ENCODE data around the gene MEGF8. TPM values are rescaled to one million over a fixed set of nuclear protein-coding genes. Genes with fewer than 3 reads are reported as not detected.

MEGF8 gene
- total RNA-seq, 1 donor from 2014 or later = 8.4 TPM

GRCh38 chr19:42282819-42283187 lies 42.6 kb upstream of the MEGF8 start:
- intact Hi-C loops (cut with micrococcal nuclease) = loop anchor here (1.0 to 5.0 kb wide), 6 partner anchors 19 to 396 kb away; partner anchors contain the start of genes PAFAH1B3, POU2F2, PRR19 and ZNF526
- Mint-ChIP-seq H3K36me3 (ENCODE audit: low read depth) (peaks cover 12% of the 10 kb centered on the region), H3K4me3 (no peak overlapping the region), H3K27ac (no peak overlapping the region), H3K4me1 (peaks cover 43% of the 10 kb centered on the region), H3K9me3 (no peaks in the 10 kb centered on the region), H3K27me3 (no peaks in the 10 kb centered on the region)
- no peak for DNase-seq

GRCh38 chr19:42283188-42284065 lies 42.0 kb upstream of the MEGF8 start:
- peaks cover 39% of the 10 kb centered on the region for H3K4me1 Mint-ChIP-seq
- DNase-seq = peak; percentile 98
- intact Hi-C loops (cut with micrococcal nuclease) = loop anchor here (1.0 to 5.0 kb wide), 7 partner anchors 19 to 396 kb away; partner anchors contain the start of genes MEGF8, PAFAH1B3, POU2F2 and PRR19
- no peak overlapping the region for H3K4me3 Mint-ChIP-seq
- no peak overlapping the region for H3K27ac Mint-ChIP-seq
- H3K27me3 Mint-ChIP-seq = no peaks in the 10 kb centered on the region
- peaks cover 16% of the 10 kb centered on the region for H3K36me3 Mint-ChIP-seq (ENCODE audit: low read depth)
- H3K9me3 Mint-ChIP-seq = no peaks in the 10 kb centered on the region

- peaks cover 15% of the 10 kb centered on the region for H3K36me3 Mint-ChIP-seq (ENCODE audit: low read depth)
- H3K9me3 Mint-ChIP-seq = no peaks in the 10 kb centered on the region
- H3K27me3 Mint-ChIP-seq = no peaks in the 10 kb centered on the region
- H3K4me3 Mint-ChIP-seq = no peak overlapping the region
- intact Hi-C loops (cut with micrococcal nuclease) = loop anchor here (2.0 to 5.0 kb wide), 3 partner anchors 41 to 397 kb away; partner anchors contain the start of gene MEGF8
- peak; percentile 95 for DNase-seq
- H3K4me1 Mint-ChIP-seq = peaks cover 33% of the 10 kb centered on the region
- no peak overlapping the region for H3K27ac Mint-ChIP-seq
These were observed 41.4 kb upstream of the MEGF8 start for GRCh38 chr19:42284066-42284501.

- peak overlapping the region; percentile 95 for H3K27ac Mint-ChIP-seq
- no peaks in the 10 kb centered on the region for H3K9me3 Mint-ChIP-seq
- H3K36me3 Mint-ChIP-seq (ENCODE audit: low read depth) = peaks cover 16% of the 10 kb centered on the region
- peak; percentile 77 for DNase-seq
- peaks cover 26% of the 10 kb centered on the region for H3K4me1 Mint-ChIP-seq
- intact Hi-C loops (cut with micrococcal nuclease) = loop anchor here (2.0 to 5.0 kb wide), 3 partner anchors 40 to 397 kb away; partner anchors contain the start of gene MEGF8
- peak overlapping the region; percentile 95 for H3K4me3 Mint-ChIP-seq
- no peaks in the 10 kb centered on the region for H3K27me3 Mint-ChIP-seq
These were observed 40.7 kb upstream of the MEGF8 start for GRCh38 chr19:42284591-42285341.

GRCh38 chr19:42285541-42285941 lies 39.9 kb upstream of the MEGF8 start:
- Mint-ChIP-seq H3K4me1 (peaks cover 26% of the 10 kb centered on the region), H3K36me3 (ENCODE audit: low read depth) (peaks cover 18% of the 10 kb centered on the region), H3K27ac (peak overlapping the region; percentile 95), H3K4me3 (peak overlapping the region; percentile 95), H3K9me3 (no peaks in the 10 kb centered on the region), H3K27me3 (no peaks in the 10 kb centered on the region)
- peak; percentile 58 for DNase-seq
- intact Hi-C loops (cut with micrococcal nuclease) = loop anchor here (2.0 kb wide), 1 partner anchor 39 kb away; the partner anchor contains the start of gene MEGF8

- peak overlapping the region; percentile 80 for H3K27ac Mint-ChIP-seq
- H3K36me3 Mint-ChIP-seq (ENCODE audit: low read depth) = peaks cover 18% of the 10 kb centered on the region
- intact Hi-C loops (cut with micrococcal nuclease) = loop anchor here (2.0 kb wide), 1 partner anchor 39 kb away; the partner anchor contains the start of gene MEGF8
These were observed 39.5 kb upstream of the MEGF8 start for GRCh38 chr19:42285988-42286348.

GRCh38 chr19:42286349-42287016 lies 39.0 kb upstream of the MEGF8 start:
- peak overlapping the region; percentile 80 for H3K27ac Mint-ChIP-seq
- peak overlapping the region; percentile 95 for H3K4me3 Mint-ChIP-seq
- H3K9me3 Mint-ChIP-seq = no peaks in the 10 kb centered on the region
- peaks cover 24% of the 10 kb centered on the region for H3K4me1 Mint-ChIP-seq
- peak; percentile 56 for DNase-seq
- intact Hi-C loops (cut with micrococcal nuclease) = no loop called here
- peaks cover 22% of the 10 kb centered on the region for H3K36me3 Mint-ChIP-seq (ENCODE audit: low read depth)
- no peaks in the 10 kb centered on the region for H3K27me3 Mint-ChIP-seq

More at GRCh38 chr19:42285988-42286348, 39.5 kb upstream of the MEGF8 start:
- Mint-ChIP-seq H3K9me3 (no peaks in the 10 kb centered on the region), H3K4me1 (peaks cover 26% of the 10 kb centered on the region), H3K27me3 (no peaks in the 10 kb centered on the region), H3K4me3 (peak overlapping the region; percentile 95)
- DNase-seq = no peak

GRCh38 chr19:42287017-42287826 lies 38.2 kb upstream of the MEGF8 start:
- Mint-ChIP-seq H3K27ac (peak overlapping the region; percentile 63), H3K4me1 (peaks cover 20% of the 10 kb centered on the region)
- intact Hi-C loops (cut with micrococcal nuclease) = no loop called here

GRCh38 chr19:42287827-42288107 lies 37.7 kb upstream of the MEGF8 start:
- Mint-ChIP-seq H3K36me3 (ENCODE audit: low read depth) (peaks cover 26% of the 10 kb centered on the region), H3K4me1 (peaks cover 16% of the 10 kb centered on the region), H3K27ac (no peak overlapping the region), H3K4me3 (no peak overlapping the region), H3K9me3 (no peaks in the 10 kb centered on the region), H3K27me3 (no peaks in the 10 kb centered on the region)
- intact Hi-C loops (cut with micrococcal nuclease) = no loop called here
- DNase-seq = peak; percentile 55

More at GRCh38 chr19:42287017-42287826, 38.2 kb upstream of the MEGF8 start:
- Mint-ChIP-seq H3K4me3 (no peak overlapping the region), H3K27me3 (no peaks in the 10 kb centered on the region), H3K9me3 (no peaks in the 10 kb centered on the region), H3K36me3 (ENCODE audit: low read depth) (peaks cover 26% of the 10 kb centered on the region)
- DNase-seq = peak; percentile 56

- H3K4me1 Mint-ChIP-seq = peaks cover 16% of the 10 kb centered on the region
- intact Hi-C loops (cut with micrococcal nuclease) = no loop called here
These were observed 37.0 kb upstream of the MEGF8 start for GRCh38 chr19:42288387-42288786.

GRCh38 chr19:42288881-42289555 lies 36.4 kb upstream of the MEGF8 start:
- peaks cover 16% of the 10 kb centered on the region for H3K4me1 Mint-ChIP-seq
- no peaks in the 10 kb centered on the region for H3K27me3 Mint-ChIP-seq
- H3K27ac Mint-ChIP-seq = no peak overlapping the region
- peaks cover 29% of the 10 kb centered on the region for H3K36me3 Mint-ChIP-seq (ENCODE audit: low read depth)
- no peak overlapping the region for H3K4me3 Mint-ChIP-seq
- intact Hi-C loops (cut with micrococcal nuclease) = no loop called here
- DNase-seq = no peak
- H3K9me3 Mint-ChIP-seq = no peaks in the 10 kb centered on the region

More at GRCh38 chr19:42288387-42288786, 37.0 kb upstream of the MEGF8 start:
- no peak overlapping the region for H3K4me3 Mint-ChIP-seq
- H3K27me3 Mint-ChIP-seq = no peaks in the 10 kb centered on the region
- H3K9me3 Mint-ChIP-seq = no peaks in the 10 kb centered on the region
- H3K27ac Mint-ChIP-seq = no peak overlapping the region
- peaks cover 28% of the 10 kb centered on the region for H3K36me3 Mint-ChIP-seq (ENCODE audit: low read depth)
- DNase-seq = no peak

GRCh38 chr19:42289556-42290041 lies 35.8 kb upstream of the MEGF8 start:
- Mint-ChIP-seq H3K27me3 (no peaks in the 10 kb centered on the region), H3K36me3 (ENCODE audit: low read depth) (peaks cover 30% of the 10 kb centered on the region), H3K4me1 (peaks cover 16% of the 10 kb centered on the region), H3K4me3 (no peak overlapping the region), H3K27ac (no peak overlapping the region), H3K9me3 (no peaks in the 10 kb centered on the region)
- intact Hi-C loops (cut with micrococcal nuclease) = no loop called here
- DNase-seq = no peak
